ENCODE measurements around the gene TBX21.

DNA sequence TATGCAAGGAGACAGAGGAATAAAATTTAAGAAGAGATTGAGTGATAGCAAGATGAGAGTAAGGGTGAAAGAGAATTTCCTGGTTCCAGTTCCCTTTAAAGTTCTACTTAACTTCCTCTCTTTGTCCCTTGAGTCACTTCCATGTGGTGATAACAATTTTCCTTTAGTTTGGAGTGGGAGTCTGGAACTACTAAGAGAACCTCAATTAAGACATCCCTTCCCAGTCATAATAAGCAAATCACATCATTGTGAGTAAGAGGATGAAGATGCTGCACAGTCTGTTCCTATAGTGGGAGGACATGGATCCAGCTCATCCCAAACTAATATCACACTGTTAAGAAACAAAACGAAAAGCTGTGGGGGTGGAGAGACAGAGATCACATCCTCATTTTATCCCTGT lies 24.4 kb downstream of the TBX21 start:
- TF ChIP-seq, protein P1, sequence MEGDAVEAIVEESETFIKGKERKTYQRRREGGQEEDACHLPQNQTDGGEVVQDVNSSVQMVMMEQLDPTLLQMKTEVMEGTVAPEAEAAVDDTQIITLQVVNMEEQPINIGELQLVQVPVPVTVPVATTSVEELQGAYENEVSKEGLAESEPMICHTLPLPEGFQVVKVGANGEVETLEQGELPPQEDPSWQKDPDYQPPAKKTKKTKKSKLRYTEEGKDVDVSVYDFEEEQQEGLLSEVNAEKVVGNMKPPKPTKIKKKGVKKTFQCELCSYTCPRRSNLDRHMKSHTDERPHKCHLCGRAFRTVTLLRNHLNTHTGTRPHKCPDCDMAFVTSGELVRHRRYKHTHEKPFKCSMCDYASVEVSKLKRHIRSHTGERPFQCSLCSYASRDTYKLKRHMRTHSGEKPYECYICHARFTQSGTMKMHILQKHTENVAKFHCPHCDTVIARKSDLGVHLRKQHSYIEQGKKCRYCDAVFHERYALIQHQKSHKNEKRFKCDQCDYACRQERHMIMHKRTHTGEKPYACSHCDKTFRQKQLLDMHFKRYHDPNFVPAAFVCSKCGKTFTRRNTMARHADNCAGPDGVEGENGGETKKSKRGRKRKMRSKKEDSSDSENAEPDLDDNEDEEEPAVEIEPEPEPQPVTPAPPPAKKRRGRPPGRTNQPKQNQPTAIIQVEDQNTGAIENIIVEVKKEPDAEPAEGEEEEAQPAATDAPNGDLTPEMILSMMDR (IDR thresholded peaks at IDR 0.05), result no peak
- TF ChIP-seq POLR2A (IDR thresholded peaks at IDR 0.05; ENCODE audit: low read depth) (no peak), EP300 (IDR thresholded peaks at IDR 0.05) (no peak), POLR2AphosphoS5 (IDR thresholded peaks at IDR 0.05) (no peak)
